K562 (cell line): ENCODE data around the gene ACOT7. TPM values are rescaled to one million over a fixed set of nuclear protein-coding genes. Genes with fewer than 3 reads are reported as not detected.
A peak's percentile ranks its signal among the peaks of the same experiment; 100 is the strongest.

Experiments
- CBFA2T2 ChIP-seq: fragments of 450-650 bp; conservative IDR thresholded peaks from 2 replicates; pipeline ENCODE4 v1.6.1; 2017; ENCODE audit warnings: mild to moderate bottlenecking
- CBX5 ChIP-seq: IDR thresholded peaks from 2 replicates; pipeline ENCODE4 v1.6.1; 2014; ENCODE audit warnings: low read depth, borderline replicate concordance
- CREB1 ChIP-seq, 2 experiments: sonication (generic) in 1 of 2; formaldehyde crosslinking in 1 of 2; IDR thresholded peaks; 2 replicates each; pipeline versions ENCODE4 v1.6.1 to v1.8.0; 2012 to 2022; ENCODE audit warnings: inconsistent platforms in 1 of 2, mild to moderate bottlenecking in 1 of 2, missing genetic modification reagents in 1 of 2, moderate library complexity in 1 of 2
- EWSR1 ChIP-seq: fragments of 450-650 bp; IDR thresholded peaks from 2 replicates; pipeline ENCODE4 v1.6.1; 2018; ENCODE audit warnings: borderline replicate concordance, mild to moderate bottlenecking, low read depth, moderate library complexity; ENCODE audit not compliant: partially characterized antibody
- NFIC ChIP-seq: fragments of 450-650 bp; IDR thresholded peaks from 2 replicates; pipeline ENCODE4 v1.6.1; 2017; ENCODE audit warnings: mild to moderate bottlenecking, inconsistent platforms
- PML ChIP-seq: IDR thresholded peaks from 2 replicates; pipeline ENCODE4 v1.6.1; 2012; ENCODE audit warnings: low read length, inconsistent platforms
- RBM39 ChIP-seq: fragments of 200-400 bp; formaldehyde crosslinking; optimal IDR thresholded peaks from 2 replicates; pipeline ENCODE3; 2018; ENCODE audit warnings: low read depth, low read length
- SAFB2 ChIP-seq: fragments of 200-400 bp; formaldehyde crosslinking; IDR thresholded peaks from 2 replicates; pipeline ENCODE4 v1.6.1; 2018; ENCODE audit warnings: borderline replicate concordance, low read length, low read depth, moderate library complexity; ENCODE audit not compliant: severe bottlenecking
- SIN3A ChIP-seq, 2 experiments: fragments of 150-350 bp in 1 of 2; IDR thresholded peaks; 2 replicates each; pipeline ENCODE4 v1.6.1; 2011 to 2016; ENCODE audit warnings: borderline replicate concordance in 2 of 2, low read depth in 2 of 2, low read length in 2 of 2, mild to moderate bottlenecking in 2 of 2, moderate library complexity in 2 of 2; ENCODE audit not compliant: control insufficient read depth in 1 of 2
- TEAD2 ChIP-seq: fragments of 450-650 bp; IDR thresholded peaks from 2 replicates; pipeline ENCODE4 v1.6.1; 2016; ENCODE audit warnings: missing genetic modification characterization, control low read depth, missing compliant biosample characterization
- WHSC1 ChIP-seq: IDR thresholded peaks from one replicate; pipeline ENCODE4 v1.6.1; 2012; ENCODE audit warnings: low read length, control low read depth, inconsistent platforms
- ZNF583 ChIP-seq: fragments of 250-450 bp; sonication (Bioruptor Pico); IDR thresholded peaks from 2 replicates; pipeline ENCODE4 v1.4.0; 2020
- polyA plus RNA-seq, 8 experiments: library from polyadenylated mRNA; depleted of rRNA in 4 of 8; stranded (reverse) in 5 of 8; unstranded in 3 of 8; fragments of >200 nt; fragmentation: Nextera tagmentation in 2 of 8; fragmentation: Illumina TruSeq in 1 of 8; extraction: Ambion mirVana in 2 of 8; extraction: Trizol in 1 of 8; gene quantifications; 2 replicates each; pipeline versions ENCODE4 v1.2.1 to v1.2.3, GENCODE V29; 2011 to 2014; ENCODE audit warnings: inconsistent platforms in 1 of 8, missing spikeins in 1 of 8
- total RNA-seq, 7 experiments: library from RNA; depleted of rRNA in 6 of 7; stranded (reverse); fragments of >200 nt in 6 of 7; fragmentation: Illumina TruSeq in 2 of 7; extraction: Trizol in 2 of 7; gene quantifications; 2 replicates each; pipeline versions ENCODE4 v1.2.1 to v1.2.3, GENCODE V29; 2011 to 2021; ENCODE audit warnings: low replicate concordance in 1 of 7
- TF ChIP-seq, protein P1 (sequence below): fragments of 250-450 bp; sonication (Bioruptor Pico); IDR thresholded peaks from 2 replicates; pipeline ENCODE4 v1.4.0; 2020
- TF ChIP-seq, protein P2 (sequence below): sonication (generic); formaldehyde crosslinking; IDR thresholded peaks from 2 replicates; pipeline ENCODE4 v1.8.0; 2022; ENCODE audit warnings: missing genetic modification reagents, mild to moderate bottlenecking, moderate library complexity, borderline replicate concordance
- TF ChIP-seq, protein P3 (sequence below), 2 experiments: fragments of 450-650 bp in 1 of 2; sonication (generic) in 1 of 2; formaldehyde crosslinking in 1 of 2; IDR thresholded peaks in 1 of 2; conservative IDR thresholded peaks in 1 of 2; 2 replicates each; pipeline versions ENCODE4 v1.6.1 to v1.8.1; 2016 to 2023; ENCODE audit warnings: mild to moderate bottlenecking in 2 of 2, moderate library complexity in 2 of 2, inconsistent platforms in 1 of 2, missing genetic modification reagents in 1 of 2
- TF ChIP-seq, protein P4 (sequence below): fragments of 250-450 bp; sonication (Bioruptor Pico); IDR thresholded peaks from 2 replicates; pipeline ENCODE4 v1.9.0; 2021; ENCODE audit warnings: mild to moderate bottlenecking
- TF ChIP-seq, protein P5 (sequence below): fragments of 450-650 bp; formaldehyde crosslinking; IDR thresholded peaks from 2 replicates; pipeline ENCODE4 v1.4.0; 2020; ENCODE audit warnings: mild to moderate bottlenecking, moderate library complexity

ACOT7 gene
- total and polyA plus RNA-seq, 9 of the 15 experiments (the other 6 are each of a cell fraction or from before 2014, with no cell fraction given), result 7.0 to 92.6 (median 37.2) TPM

DNA sequence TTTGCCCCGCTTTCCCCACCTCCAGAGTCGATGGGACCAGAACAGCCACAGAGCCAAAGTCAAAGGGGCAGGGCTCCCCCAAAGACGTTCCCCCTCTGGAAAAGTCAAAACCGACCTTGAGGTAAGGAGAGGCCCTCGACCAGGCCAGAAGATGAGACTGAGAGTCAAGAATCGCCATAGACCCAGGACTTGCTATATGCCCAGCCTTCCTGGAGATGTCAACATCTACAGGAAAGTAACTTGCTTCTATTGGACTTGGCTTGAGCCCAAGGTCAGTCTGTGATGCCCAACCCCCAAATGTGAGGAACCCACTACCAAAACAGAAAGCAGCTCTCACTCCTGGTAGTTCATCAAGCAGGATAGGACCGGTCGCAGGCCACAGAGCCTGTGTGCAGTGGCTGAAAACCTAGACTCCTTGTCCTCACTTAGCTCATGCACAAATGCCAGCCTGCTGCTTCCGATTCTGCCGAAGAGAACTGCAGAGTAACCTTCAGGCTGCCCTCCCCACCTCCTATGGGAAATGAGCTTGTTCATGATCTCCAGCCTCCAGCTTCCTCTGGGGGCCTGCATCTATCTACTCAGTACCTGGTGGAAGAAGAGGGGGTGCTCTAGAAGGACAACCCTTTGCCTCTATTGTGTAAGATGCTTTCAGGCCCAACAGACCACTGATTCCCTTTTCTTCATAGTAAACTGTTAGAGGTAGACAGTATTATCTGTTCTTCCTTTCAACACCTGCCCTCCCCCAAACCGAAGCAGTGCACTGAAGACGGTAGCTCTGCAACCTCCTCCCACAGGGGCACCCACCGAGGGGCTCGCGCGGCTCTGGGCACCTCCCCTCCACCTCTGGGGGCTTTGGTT, 1.4 kb downstream of the ACOT7 start (continued):
- TF ChIP-seq, protein P1, sequence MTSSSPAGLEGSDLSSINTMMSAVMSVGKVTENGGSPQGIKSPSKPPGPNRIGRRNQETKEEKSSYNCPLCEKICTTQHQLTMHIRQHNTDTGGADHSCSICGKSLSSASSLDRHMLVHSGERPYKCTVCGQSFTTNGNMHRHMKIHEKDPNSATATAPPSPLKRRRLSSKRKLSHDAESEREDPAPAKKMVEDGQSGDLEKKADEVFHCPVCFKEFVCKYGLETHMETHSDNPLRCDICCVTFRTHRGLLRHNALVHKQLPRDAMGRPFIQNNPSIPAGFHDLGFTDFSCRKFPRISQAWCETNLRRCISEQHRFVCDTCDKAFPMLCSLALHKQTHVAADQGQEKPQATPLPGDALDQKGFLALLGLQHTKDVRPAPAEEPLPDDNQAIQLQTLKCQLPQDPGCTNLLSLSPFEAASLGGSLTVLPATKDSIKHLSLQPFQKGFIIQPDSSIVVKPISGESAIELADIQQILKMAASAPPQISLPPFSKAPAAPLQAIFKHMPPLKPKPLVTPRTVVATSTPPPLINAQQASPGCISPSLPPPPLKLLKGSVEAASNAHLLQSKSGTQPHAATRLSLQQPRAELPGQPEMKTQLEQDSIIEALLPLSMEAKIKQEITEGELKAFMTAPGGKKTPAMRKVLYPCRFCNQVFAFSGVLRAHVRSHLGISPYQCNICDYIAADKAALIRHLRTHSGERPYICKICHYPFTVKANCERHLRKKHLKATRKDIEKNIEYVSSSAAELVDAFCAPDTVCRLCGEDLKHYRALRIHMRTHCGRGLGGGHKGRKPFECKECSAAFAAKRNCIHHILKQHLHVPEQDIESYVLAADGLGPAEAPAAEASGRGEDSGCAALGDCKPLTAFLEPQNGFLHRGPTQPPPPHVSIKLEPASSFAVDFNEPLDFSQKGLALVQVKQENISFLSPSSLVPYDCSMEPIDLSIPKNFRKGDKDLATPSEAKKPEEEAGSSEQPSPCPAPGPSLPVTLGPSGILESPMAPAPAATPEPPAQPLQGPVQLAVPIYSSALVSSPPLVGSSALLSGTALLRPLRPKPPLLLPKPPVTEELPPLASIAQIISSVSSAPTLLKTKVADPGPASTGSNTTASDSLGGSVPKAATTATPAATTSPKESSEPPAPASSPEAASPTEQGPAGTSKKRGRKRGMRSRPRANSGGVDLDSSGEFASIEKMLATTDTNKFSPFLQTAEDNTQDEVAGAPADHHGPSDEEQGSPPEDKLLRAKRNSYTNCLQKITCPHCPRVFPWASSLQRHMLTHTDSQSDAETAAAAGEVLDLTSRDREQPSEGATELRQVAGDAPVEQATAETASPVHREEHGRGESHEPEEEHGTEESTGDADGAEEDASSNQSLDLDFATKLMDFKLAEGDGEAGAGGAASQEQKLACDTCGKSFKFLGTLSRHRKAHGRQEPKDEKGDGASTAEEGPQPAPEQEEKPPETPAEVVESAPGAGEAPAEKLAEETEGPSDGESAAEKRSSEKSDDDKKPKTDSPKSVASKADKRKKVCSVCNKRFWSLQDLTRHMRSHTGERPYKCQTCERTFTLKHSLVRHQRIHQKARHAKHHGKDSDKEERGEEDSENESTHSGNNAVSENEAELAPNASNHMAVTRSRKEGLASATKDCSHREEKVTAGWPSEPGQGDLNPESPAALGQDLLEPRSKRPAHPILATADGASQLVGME (CRISPR knock-in tag), result no peak
- TF ChIP-seq, protein P2, sequence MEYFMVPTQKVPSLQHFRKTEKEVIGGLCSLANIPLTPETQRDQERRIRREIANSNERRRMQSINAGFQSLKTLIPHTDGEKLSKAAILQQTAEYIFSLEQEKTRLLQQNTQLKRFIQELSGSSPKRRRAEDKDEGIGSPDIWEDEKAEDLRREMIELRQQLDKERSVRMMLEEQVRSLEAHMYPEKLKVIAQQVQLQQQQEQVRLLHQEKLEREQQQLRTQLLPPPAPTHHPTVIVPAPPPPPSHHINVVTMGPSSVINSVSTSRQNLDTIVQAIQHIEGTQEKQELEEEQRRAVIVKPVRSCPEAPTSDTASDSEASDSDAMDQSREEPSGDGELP (CRISPR knock-in tag), result 0 out of 2 replicates have a peak, but pooled peaks have one; percentile 4
- no peak for TF ChIP-seq CBX5
- no peak for TF ChIP-seq PML
- no peak for TF ChIP-seq RBM39
- TF ChIP-seq TEAD2 (tag), result no peak
- no peak for TF ChIP-seq CREB1 (IDR thresholded peaks at IDR 0.05)
- TF ChIP-seq CREB1 (CRISPR knock-in tag; IDR thresholded peaks at IDR 0.05), result 0 out of 2 replicates have a peak, but pooled peaks have one; percentile 11
- TF ChIP-seq ZNF583, result no peak
- no peak for TF ChIP-seq WHSC1
- no peak for TF ChIP-seq SAFB2
- peak; percentile 56 for TF ChIP-seq NFIC
- no peak for TF ChIP-seq CBFA2T2
- no peak for TF ChIP-seq EWSR1
- TF ChIP-seq, protein P3, sequence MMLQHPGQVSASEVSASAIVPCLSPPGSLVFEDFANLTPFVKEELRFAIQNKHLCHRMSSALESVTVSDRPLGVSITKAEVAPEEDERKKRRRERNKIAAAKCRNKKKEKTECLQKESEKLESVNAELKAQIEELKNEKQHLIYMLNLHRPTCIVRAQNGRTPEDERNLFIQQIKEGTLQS (IDR thresholded peaks at IDR 0.05), result no peak
- TF ChIP-seq, protein P3 (CRISPR knock-in tag; conservative IDR thresholded peaks at IDR 0.05), result no peak
- TF ChIP-seq, protein P4, sequence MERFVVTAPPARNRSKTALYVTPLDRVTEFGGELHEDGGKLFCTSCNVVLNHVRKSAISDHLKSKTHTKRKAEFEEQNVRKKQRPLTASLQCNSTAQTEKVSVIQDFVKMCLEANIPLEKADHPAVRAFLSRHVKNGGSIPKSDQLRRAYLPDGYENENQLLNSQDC (CRISPR knock-in tag), result no peak
- TF ChIP-seq, protein P5, sequence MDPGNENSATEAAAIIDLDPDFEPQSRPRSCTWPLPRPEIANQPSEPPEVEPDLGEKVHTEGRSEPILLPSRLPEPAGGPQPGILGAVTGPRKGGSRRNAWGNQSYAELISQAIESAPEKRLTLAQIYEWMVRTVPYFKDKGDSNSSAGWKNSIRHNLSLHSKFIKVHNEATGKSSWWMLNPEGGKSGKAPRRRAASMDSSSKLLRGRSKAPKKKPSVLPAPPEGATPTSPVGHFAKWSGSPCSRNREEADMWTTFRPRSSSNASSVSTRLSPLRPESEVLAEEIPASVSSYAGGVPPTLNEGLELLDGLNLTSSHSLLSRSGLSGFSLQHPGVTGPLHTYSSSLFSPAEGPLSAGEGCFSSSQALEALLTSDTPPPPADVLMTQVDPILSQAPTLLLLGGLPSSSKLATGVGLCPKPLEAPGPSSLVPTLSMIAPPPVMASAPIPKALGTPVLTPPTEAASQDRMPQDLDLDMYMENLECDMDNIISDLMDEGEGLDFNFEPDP (CRISPR knock-in tag), result no peak
- TF ChIP-seq SIN3A (IDR thresholded peaks at IDR 0.05; ENCODE audit: borderline replicate concordance in 2 of 2, control insufficient read depth in 1 of 2, low read depth in 2 of 2, low read length in 2 of 2), result no peak
